A549 (cell line): ENCODE results near the gene UACA. TPM values are rescaled to one million over a fixed set of nuclear protein-coding genes. Genes with fewer than 3 reads are reported as not detected.
A peak's percentile ranks its signal among the peaks of the same experiment; 100 is the strongest.

Experiments
- ATAC-seq, 2 experiments: fragments of 200-7000 bp in 1 of 2; fragments of >200 bp in 1 of 2; cut with Nextera tagmentation in 1 of 2; cut with Tn5 transposase in 1 of 2; 3 replicates each; pipeline versions ENCODE4 v1.8.0 to v1.9.1; 2018 to 2020; ENCODE audit warnings: mild to moderate bottlenecking in 1 of 2, moderate library complexity in 1 of 2
- CTCF ChIA-PET: fragments of 300-600 bp; sonication (Branson Sonifier 250); formaldehyde crosslinking; extraction: SDS; loops from one replicate; lab custom pipeline; 2021; ENCODE audit warnings: antibody characterized with exemption, inconsistent platforms; lab: Yijun Ruan, JAX
- POLR2A ChIA-PET: fragments of 350-600 bp; formaldehyde crosslinking; extraction: SDS; loops from one replicate; lab custom pipeline; 2021; ENCODE audit warnings: antibody characterized with exemption, inconsistent platforms; lab: Yijun Ruan, JAX
- DNase-seq, 2 experiments: peaks; one replicate each; pipeline versions ENCODE4 v3.0.0 to v3.0.0-alpha.2; 2011 to 2016; ENCODE audit warnings: low read depth in 1 of 2, low spot score in 1 of 2
- FAIRE-seq: peaks from 2 replicates; lab custom pipeline; 2011; peaks lifted over from hg19 to GRCh38; lab: Jason Lieb, UNC
- H3K27ac ChIP-seq, 2 experiments: fragments of >200 bp; sonication (Bioruptor Twin); formaldehyde crosslinking; 3 replicates each; pipeline ENCODE4 v1.5.1; 2016 to 2017
- H3K4me1 ChIP-seq: fragments of >200 bp; sonication (Bioruptor Twin); formaldehyde crosslinking; 3 replicates; pipeline ENCODE4 v1.6.1; 2016
- H3K4me2 ChIP-seq: fragments of >200 bp; sonication (Bioruptor Twin); formaldehyde crosslinking; 3 replicates; pipeline ENCODE4 v1.6.1; 2016
- H3K4me3 ChIP-seq: fragments of >200 bp; sonication (Bioruptor Twin); formaldehyde crosslinking; 3 replicates; pipeline ENCODE4 v1.5.1; 2016
- H3K9me3 ChIP-seq: fragments of >200 bp; sonication (Bioruptor Twin); formaldehyde crosslinking; 3 replicates; pipeline ENCODE4 v1.6.1; 2016
- BHLHE40 ChIP-seq: IDR thresholded peaks from 2 replicates; pipeline ENCODE4 v1.6.1; 2012; ENCODE audit warnings: low read depth, low read length, inconsistent platforms
- EP300 ChIP-seq, 2 experiments: fragments of >200 bp; sonication (Bioruptor Twin); formaldehyde crosslinking; IDR thresholded peaks; 2 replicates in 1 of 2; 3 replicates in 1 of 2; pipeline ENCODE4 v1.6.1; 2016 to 2017
- FOXS1 ChIP-seq: fragments of 250-450 bp; sonication (Bioruptor Pico); IDR thresholded peaks from 2 replicates; pipeline ENCODE4 v1.5.0; 2020; ENCODE audit warnings: mild to moderate bottlenecking, moderate library complexity
- HDAC2 ChIP-seq: fragments of 200-600 bp; sonication (generic); IDR thresholded peaks from 2 replicates; pipeline ENCODE4 v1.6.1; 2016
- HEYL ChIP-seq: fragments of 250-450 bp; sonication (Bioruptor Pico); IDR thresholded peaks from 2 replicates; pipeline ENCODE4 v1.8.0; 2021; ENCODE audit warnings: mild to moderate bottlenecking, moderate library complexity
- HOXB5 ChIP-seq: fragments of 250-450 bp; sonication (Bioruptor Pico); IDR thresholded peaks from 2 replicates; pipeline ENCODE4 v1.5.0; 2020; ENCODE audit warnings: mild to moderate bottlenecking, moderate library complexity
- JUNB ChIP-seq: fragments of >200 bp; sonication (Bioruptor Twin); formaldehyde crosslinking; IDR thresholded peaks from 2 replicates; pipeline ENCODE4 v1.6.1; 2016
- MAFK ChIP-seq: fragments of 450-650 bp; IDR thresholded peaks from 2 replicates; pipeline ENCODE4 v1.6.1; 2014; ENCODE audit not compliant: partially characterized antibody
- MYC ChIP-seq: IDR thresholded peaks from 2 replicates; pipeline ENCODE4 v1.6.1; 2012; ENCODE audit warnings: mild to moderate bottlenecking, inconsistent platforms, low read length, improper control_type of control experiment, borderline replicate concordance
- NPAS2 ChIP-seq: fragments of 250-450 bp; sonication (Bioruptor Pico); IDR thresholded peaks from 2 replicates; pipeline ENCODE4 v1.8.0; 2022; ENCODE audit warnings: mild to moderate bottlenecking, moderate library complexity, borderline replicate concordance
- NR3C1 ChIP-seq: fragments of >200 bp; sonication (Bioruptor Twin); formaldehyde crosslinking; IDR thresholded peaks from 3 replicates; pipeline ENCODE4 v1.6.1; 2017
- PHF8 ChIP-seq: fragments of 200-600 bp; sonication (generic); IDR thresholded peaks from 2 replicates; pipeline ENCODE4 v1.6.1; 2016; ENCODE audit warnings: low read depth, mild to moderate bottlenecking, antibody characterized with exemption, moderate library complexity, borderline replicate concordance
- RARB ChIP-seq: fragments of 250-450 bp; sonication (Bioruptor Pico); IDR thresholded peaks from 2 replicates; pipeline ENCODE4 v1.8.0; 2021; ENCODE audit warnings: mild to moderate bottlenecking, moderate library complexity
- RNF2 ChIP-seq: fragments of 200-600 bp; sonication (generic); IDR thresholded peaks from 2 replicates; pipeline ENCODE4 v1.6.1; 2016; ENCODE audit warnings: low read depth, mild to moderate bottlenecking, antibody characterized with exemption, moderate library complexity, borderline replicate concordance
- TFCP2L1 ChIP-seq: fragments of 250-450 bp; sonication (Bioruptor Pico); IDR thresholded peaks from 2 replicates; pipeline ENCODE4 v1.5.0; 2021; ENCODE audit warnings: mild to moderate bottlenecking
- ZSCAN20 ChIP-seq: fragments of 250-450 bp; sonication (Bioruptor Pico); IDR thresholded peaks from 2 replicates; pipeline ENCODE4 v1.8.0; 2022; ENCODE audit warnings: mild to moderate bottlenecking, moderate library complexity
- WGBS: methylation state at CpG from one replicate; pipeline ENCODE4 v1.1.6; 2017; ENCODE audit errors: missing lambda C conversion rate; 5-methylcytosine and 5-hydroxymethylcytosine counted together
- polyA plus RNA-seq, 4 experiments: library from polyadenylated mRNA; depleted of rRNA in 3 of 4; stranded (reverse); fragments of >200 nt; fragmentation: RNase III in 1 of 4; extraction: RNeasy Plus Mini Kit Qiagen cat#74134 plus additional on column Dnase treatment in 1 of 4; gene quantifications; 2 replicates in 3 of 4; 3 replicates in 1 of 4; pipeline ENCODE4 v1.2.3, GENCODE V29; 2011 to 2017
- TF ChIP-seq, protein P1 (sequence below): fragments of 250-450 bp; sonication (Bioruptor Pico); IDR thresholded peaks from 2 replicates; pipeline ENCODE4 v1.5.0; 2021; ENCODE audit warnings: mild to moderate bottlenecking, moderate library complexity, borderline replicate concordance
- TF ChIP-seq, protein P2 (sequence below): fragments of 450-650 bp; IDR thresholded peaks from 2 replicates; pipeline ENCODE4 v1.6.1; 2014; ENCODE audit warnings: antibody characterized with exemption
- TF ChIP-seq, protein P3 (sequence below): IDR thresholded peaks from 2 replicates; pipeline ENCODE4 v1.6.1; 2012
- TF ChIP-seq, protein P4 (sequence below): IDR thresholded peaks from 2 replicates; pipeline ENCODE4 v1.6.1; 2012

Gene UACA
- polyA plus RNA-seq, 2 of the 4 experiments (the other 2 are of a cell fraction): 31.9 to 80.4 TPM

DNA sequence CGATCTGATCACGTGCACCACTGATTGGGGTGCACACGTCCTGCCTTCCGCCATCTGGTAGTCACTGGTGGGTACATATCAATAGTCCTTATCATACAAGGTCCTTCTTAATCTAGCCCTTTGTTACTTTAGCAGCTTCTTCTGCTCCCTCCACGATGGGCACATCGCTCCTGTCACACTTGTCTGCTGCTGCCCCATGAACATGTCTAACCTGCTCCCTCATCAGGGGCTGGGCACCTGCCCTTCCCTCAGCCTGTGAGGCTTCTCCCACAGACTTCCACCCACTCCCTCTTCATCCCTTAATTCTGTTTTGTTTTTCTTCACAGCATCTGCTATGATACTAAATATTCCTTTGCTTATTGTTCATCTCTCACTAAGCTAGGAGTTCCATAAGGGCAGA lies 82.5 kb downstream of the UACA start:
- Histone ChIP-seq H3K27ac (peak overlapping the region in 1 of 2 experiments; percentile 16; a peak in 2 of 6 replicates), H3K4me1 (no peaks in the 10 kb centered on the region), H3K9me3 (no peaks in the 10 kb centered on the region), H3K4me3 (no peak overlapping the region), H3K4me2 (no peak overlapping the region)
- 96% methylated on average over 6 of the region's 6 CpGs for WGBS
- TF ChIP-seq ZSCAN20: no peak
- TF ChIP-seq, protein P1, sequence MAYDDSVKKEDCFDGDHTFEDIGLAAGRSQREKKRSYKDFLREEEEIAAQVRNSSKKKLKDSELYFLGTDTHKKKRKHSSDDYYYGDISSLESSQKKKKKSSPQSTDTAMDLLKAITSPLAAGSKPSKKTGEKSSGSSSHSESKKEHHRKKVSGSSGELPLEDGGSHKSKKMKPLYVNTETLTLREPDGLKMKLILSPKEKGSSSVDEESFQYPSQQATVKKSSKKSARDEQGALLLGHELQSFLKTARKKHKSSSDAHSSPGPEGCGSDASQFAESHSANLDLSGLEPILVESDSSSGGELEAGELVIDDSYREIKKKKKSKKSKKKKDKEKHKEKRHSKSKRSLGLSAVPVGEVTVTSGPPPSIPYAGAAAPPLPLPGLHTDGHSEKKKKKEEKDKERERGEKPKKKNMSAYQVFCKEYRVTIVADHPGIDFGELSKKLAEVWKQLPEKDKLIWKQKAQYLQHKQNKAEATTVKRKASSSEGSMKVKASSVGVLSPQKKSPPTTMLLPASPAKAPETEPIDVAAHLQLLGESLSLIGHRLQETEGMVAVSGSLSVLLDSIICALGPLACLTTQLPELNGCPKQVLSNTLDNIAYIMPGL (CRISPR knock-in tag): no peak
- ChIA-PET CTCF (interaction anchor here (0.7 to 7.4 kb wide), 23 partner anchors 10 to 1243 kb away, joined by 3 to 107 read pairs (median 5); no protein-coding TSS in a partner anchor), POLR2A (no interaction called here)
- FAIRE-seq: no peak
- ATAC-seq: peak in 1 of 2 experiments; percentile 30; a peak in 1 of 6 replicates
- no peak for DNase-seq

DNA sequence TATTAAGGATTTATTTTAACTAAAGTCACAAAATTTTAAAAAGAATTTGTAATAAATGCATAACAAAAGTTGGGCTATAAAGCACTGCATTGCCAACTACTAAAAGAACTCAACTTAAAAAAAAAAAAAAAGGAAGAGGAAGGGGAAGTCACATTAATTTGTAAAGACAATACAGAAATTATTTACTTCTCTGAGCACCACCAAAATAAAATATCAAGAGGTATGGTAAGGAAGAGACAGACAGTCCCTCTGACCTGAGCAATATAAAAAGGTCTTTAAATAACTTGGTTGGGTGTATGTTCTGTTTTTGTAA lies 83.5 kb downstream of the UACA start:
- FAIRE-seq (no peak), DNase-seq (no peak), ATAC-seq (no peak)
- POLR2A ChIA-PET: interaction anchor here (0.7 to 1.0 kb wide), 2 partner anchors 37 to 43 kb away, joined by 3 to 4 read pairs; no protein-coding TSS in a partner anchor
- TF ChIP-seq EP300 (IDR thresholded peaks at IDR 0.05) (no peak), ZSCAN20 (no peak), NPAS2 (CRISPR knock-in tag) (no peak)
- Histone ChIP-seq H3K4me2 (no peak overlapping the region), H3K4me1 (no peaks in the 10 kb centered on the region), H3K4me3 (no peak overlapping the region), H3K9me3 (no peaks in the 10 kb centered on the region), H3K27ac (no peak overlapping the region)
- CTCF ChIA-PET: interaction anchor here (0.6 to 7.4 kb wide), 38 partner anchors 11 to 1203 kb away, joined by 3 to 107 read pairs (median 5); no protein-coding TSS in a partner anchor

DNA sequence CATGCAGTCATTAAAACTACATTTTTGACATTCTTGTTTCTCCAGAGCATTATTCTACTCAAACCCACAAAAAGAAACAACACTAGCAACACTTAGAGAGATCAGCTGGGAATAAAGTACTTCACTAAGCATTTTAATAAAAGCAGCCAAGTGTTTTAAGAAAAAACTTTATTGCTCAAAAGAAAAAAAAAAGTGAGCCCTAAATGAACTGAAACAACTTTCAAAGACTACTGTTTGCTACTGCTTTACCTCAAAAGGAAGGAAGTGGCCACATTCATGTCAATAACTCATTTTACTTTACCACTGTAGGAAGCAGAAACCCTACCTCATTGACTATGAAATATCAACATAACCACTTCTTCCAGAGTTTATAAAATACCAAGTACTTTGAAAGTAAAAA lies 91.3 kb downstream of the UACA start:
- Histone ChIP-seq H3K4me2 (no peak overlapping the region), H3K4me1 (peaks cover 6% of the 10 kb centered on the region), H3K9me3 (no peaks in the 10 kb centered on the region), H3K4me3 (no peak overlapping the region), H3K27ac (no peak overlapping the region)
- TF ChIP-seq JUNB (no peak), FOXS1 (no peak), MAFK (no peak), HOXB5 (CRISPR knock-in tag) (no peak), BHLHE40 (no peak), NR3C1 (no peak), RNF2 (no peak), HEYL (CRISPR knock-in tag) (no peak), MYC (no peak), HDAC2 (no peak), RARB (no peak), TFCP2L1 (no peak), PHF8 (no peak)
- TF ChIP-seq, protein P2, sequence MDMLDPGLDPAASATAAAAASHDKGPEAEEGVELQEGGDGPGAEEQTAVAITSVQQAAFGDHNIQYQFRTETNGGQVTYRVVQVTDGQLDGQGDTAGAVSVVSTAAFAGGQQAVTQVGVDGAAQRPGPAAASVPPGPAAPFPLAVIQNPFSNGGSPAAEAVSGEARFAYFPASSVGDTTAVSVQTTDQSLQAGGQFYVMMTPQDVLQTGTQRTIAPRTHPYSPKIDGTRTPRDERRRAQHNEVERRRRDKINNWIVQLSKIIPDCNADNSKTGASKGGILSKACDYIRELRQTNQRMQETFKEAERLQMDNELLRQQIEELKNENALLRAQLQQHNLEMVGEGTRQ: no peak
- TF ChIP-seq, protein P1 (CRISPR knock-in tag): no peak
- TF ChIP-seq, protein P3, sequence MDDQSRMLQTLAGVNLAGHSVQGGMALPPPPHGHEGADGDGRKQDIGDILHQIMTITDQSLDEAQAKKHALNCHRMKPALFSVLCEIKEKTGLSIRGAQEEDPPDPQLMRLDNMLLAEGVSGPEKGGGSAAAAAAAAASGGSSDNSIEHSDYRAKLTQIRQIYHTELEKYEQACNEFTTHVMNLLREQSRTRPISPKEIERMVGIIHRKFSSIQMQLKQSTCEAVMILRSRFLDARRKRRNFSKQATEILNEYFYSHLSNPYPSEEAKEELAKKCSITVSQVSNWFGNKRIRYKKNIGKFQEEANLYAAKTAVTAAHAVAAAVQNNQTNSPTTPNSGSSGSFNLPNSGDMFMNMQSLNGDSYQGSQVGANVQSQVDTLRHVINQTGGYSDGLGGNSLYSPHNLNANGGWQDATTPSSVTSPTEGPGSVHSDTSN: no peak
- TF ChIP-seq, protein P4, sequence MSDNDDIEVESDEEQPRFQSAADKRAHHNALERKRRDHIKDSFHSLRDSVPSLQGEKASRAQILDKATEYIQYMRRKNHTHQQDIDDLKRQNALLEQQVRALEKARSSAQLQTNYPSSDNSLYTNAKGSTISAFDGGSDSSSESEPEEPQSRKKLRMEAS: no peak
- POLR2A ChIA-PET: no interaction called here
- FAIRE-seq: peak; percentile 68
- DNase-seq: no peak
- no peak for ATAC-seq
- CTCF ChIA-PET: interaction anchor here (1.0 to 4.2 kb wide), 5 partner anchors 22 to 180 kb away, joined by 3 to 44 read pairs (median 4); no protein-coding TSS in a partner anchor
